ENCODE results near the gene FRMD4A. TPM values are rescaled to one million over a fixed set of nuclear protein-coding genes. Genes with fewer than 3 reads are reported as not detected.
"Not testable (repeated sequence)": the region's sequence is repeated elsewhere in the genome, so short reads cannot be mapped to it uniquely, and the experiment has no call there.

FRMD4A gene
- polyA plus RNA-seq, 5 donors = 48.9 to 60.9 (median 53.0) TPM

GRCh38 chr10:13956826-13957225, 373.9 kb downstream of the FRMD4A start:
- DNase-seq = peak; percentile 62 to 72

- DNase-seq = no peak
Measured at GRCh38 chr10:13955409-13956068, 375.2 kb downstream of the FRMD4A start.

- DNase-seq = not testable (repeated sequence)
Measured at GRCh38 chr10:13954195-13954594, 376.5 kb downstream of the FRMD4A start.

GRCh38 chr10:13953371-13953770, 377.4 kb downstream of the FRMD4A start:
- DNase-seq = no peak

- no peak for DNase-seq
Measured at GRCh38 chr10:13950543-13950939, 380.2 kb downstream of the FRMD4A start.

GRCh38 chr10:13949844-13950542, 380.7 kb downstream of the FRMD4A start:
- DNase-seq = no peak

- no peak for DNase-seq
Measured at GRCh38 chr10:13946209-13946460, 384.6 kb downstream of the FRMD4A start.

- peak; percentile 73 to 80 for DNase-seq
Measured at GRCh38 chr10:13945390-13946208, 385.1 kb downstream of the FRMD4A start.

- no peak for DNase-seq
Measured at GRCh38 chr10:13944823-13945222, 385.9 kb downstream of the FRMD4A start.

- DNase-seq = no peak
Measured at GRCh38 chr10:13943735-13944398, 386.9 kb downstream of the FRMD4A start.

GRCh38 chr10:13942035-13942434, 388.7 kb downstream of the FRMD4A start:
- no peak for DNase-seq

GRCh38 chr10:13939391-13939790, 391.3 kb downstream of the FRMD4A start:
- DNase-seq = no peak

GRCh38 chr10:13938950-13939349, 391.8 kb downstream of the FRMD4A start:
- no peak for DNase-seq

- no peak for DNase-seq
Measured at GRCh38 chr10:13936826-13937225, 393.9 kb downstream of the FRMD4A start.

GRCh38 chr10:13930120-13930519, 400.6 kb downstream of the FRMD4A start:
- peak in 1 of 2 donors; percentile 44 for DNase-seq

- DNase-seq = no peak
Measured at GRCh38 chr10:13928451-13928850, 402.3 kb downstream of the FRMD4A start.

GRCh38 chr10:13925971-13926780, 404.5 kb downstream of the FRMD4A start:
- DNase-seq = no peak

GRCh38 chr10:13924040-13924725, 406.5 kb downstream of the FRMD4A start:
- DNase-seq = no peak

- DNase-seq = no peak
Measured at GRCh38 chr10:13922586-13922985, 408.1 kb downstream of the FRMD4A start.

- DNase-seq = no peak
Measured at GRCh38 chr10:13921941-13922340, 408.8 kb downstream of the FRMD4A start.

GRCh38 chr10:13921131-13921530, 409.6 kb downstream of the FRMD4A start:
- DNase-seq = not testable (repeated sequence)
